ENCODE measurements around the gene CATSPERD. TPM values are rescaled to one million over a fixed set of nuclear protein-coding genes. Genes with fewer than 3 reads are reported as not detected.

The CATSPERD gene
- total RNA-seq, 1 experiment from 2014 or later, result not detected

- no peak overlapping the region for H2AFZ ChIP-seq (ENCODE audit: low read length)
- H3K14ac ChIP-seq (ENCODE audit: insufficient read depth, low read length), result no peak overlapping the region
- H3K4me1 Mint-ChIP-seq, result no peaks in the 10 kb centered on the region
- no peaks in the 10 kb centered on the region for H3K4me1 ChIP-seq (ENCODE audit: insufficient read depth, low read length)
- H4K5ac ChIP-seq (ENCODE audit: insufficient read length, low read depth, low read length), result no peak overlapping the region
- no peak overlapping the region for H2BK12ac ChIP-seq (ENCODE audit: insufficient read length, low read depth, low read length)
- no peak overlapping the region for H2BK20ac ChIP-seq (ENCODE audit: low read depth, low read length, poor library complexity, severe bottlenecking)
- H3K36me3 Mint-ChIP-seq (ENCODE audit: insufficient read depth in 1 of 3, low read depth in 3 of 3), result no peaks in the 10 kb centered on the region
- DNase-seq, result no peak
- no peaks in the 10 kb centered on the region for H3K9me3 ChIP-seq (ENCODE audit: control insufficient read depth, low read depth, low read length)
- no peaks in the 10 kb centered on the region for H3K27me3 ChIP-seq (ENCODE audit: insufficient read depth, low read length)
- H4K20me1 ChIP-seq (ENCODE audit: control insufficient read depth, insufficient read depth, insufficient read length), result no peaks in the 10 kb centered on the region
- H3K23me2 ChIP-seq (ENCODE audit: insufficient read length, low read depth, low read length, poor library complexity, severe bottlenecking), result no peaks in the 10 kb centered on the region
- no peak overlapping the region for H3K23ac ChIP-seq (ENCODE audit: insufficient read length, low read depth, low read length)
- no peak overlapping the region for H3K4me3 Mint-ChIP-seq
- H2BK5ac ChIP-seq (ENCODE audit: insufficient read length, low read length), result no peak overlapping the region
- peak overlapping the region; percentile 70 for H4K8ac ChIP-seq (replicated peaks; ENCODE audit: insufficient read length, low read depth, low read length)
- H3K27ac Mint-ChIP-seq, result peak overlapping the region in 1 of 3 experiments; percentile 57; a peak in 1 of 7 replicates
- H3K9ac ChIP-seq (ENCODE audit: extremely low read depth, insufficient read length, low read length), result no peak overlapping the region
- H3K4ac ChIP-seq (ENCODE audit: low read depth, low read length), result no peak overlapping the region; the same call in 1 of the 2 replicates
- no peak overlapping the region for H3T11ph ChIP-seq (ENCODE audit: low read length)
- H3K27ac ChIP-seq (ENCODE audit: insufficient read length, low read depth, low read length), result no peak overlapping the region
- no peaks in the 10 kb centered on the region for H3K9me3 Mint-ChIP-seq
- H2BK15ac ChIP-seq (ENCODE audit: low read depth, low read length), result no peak overlapping the region
- no peak overlapping the region for H4K91ac ChIP-seq (ENCODE audit: insufficient read length, low read depth, low read length)
- peaks cover 22% of the 10 kb centered on the region for H3K27me3 Mint-ChIP-seq (ENCODE audit: low read depth)
- H3K18ac ChIP-seq (ENCODE audit: insufficient read length, low read depth, low read length), result peak overlapping the region; percentile 95
- no peak overlapping the region for H2AK5ac ChIP-seq (ENCODE audit: insufficient read length, low read length)
- no peak overlapping the region for H3K56ac ChIP-seq (ENCODE audit: insufficient read length, low read depth, low read length)
- no CpG with 5 or more reads among the region's 5 CpGs for WGBS (ENCODE audit: extremely low coverage, insufficient read length, low lambda C conversion rate)
- TF ChIP-seq, protein P1, sequence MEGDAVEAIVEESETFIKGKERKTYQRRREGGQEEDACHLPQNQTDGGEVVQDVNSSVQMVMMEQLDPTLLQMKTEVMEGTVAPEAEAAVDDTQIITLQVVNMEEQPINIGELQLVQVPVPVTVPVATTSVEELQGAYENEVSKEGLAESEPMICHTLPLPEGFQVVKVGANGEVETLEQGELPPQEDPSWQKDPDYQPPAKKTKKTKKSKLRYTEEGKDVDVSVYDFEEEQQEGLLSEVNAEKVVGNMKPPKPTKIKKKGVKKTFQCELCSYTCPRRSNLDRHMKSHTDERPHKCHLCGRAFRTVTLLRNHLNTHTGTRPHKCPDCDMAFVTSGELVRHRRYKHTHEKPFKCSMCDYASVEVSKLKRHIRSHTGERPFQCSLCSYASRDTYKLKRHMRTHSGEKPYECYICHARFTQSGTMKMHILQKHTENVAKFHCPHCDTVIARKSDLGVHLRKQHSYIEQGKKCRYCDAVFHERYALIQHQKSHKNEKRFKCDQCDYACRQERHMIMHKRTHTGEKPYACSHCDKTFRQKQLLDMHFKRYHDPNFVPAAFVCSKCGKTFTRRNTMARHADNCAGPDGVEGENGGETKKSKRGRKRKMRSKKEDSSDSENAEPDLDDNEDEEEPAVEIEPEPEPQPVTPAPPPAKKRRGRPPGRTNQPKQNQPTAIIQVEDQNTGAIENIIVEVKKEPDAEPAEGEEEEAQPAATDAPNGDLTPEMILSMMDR (conservative IDR thresholded peaks at IDR 0.05), result no peak
- no peak overlapping the region for H2BK120ac ChIP-seq (ENCODE audit: low read depth, low read length, poor library complexity, severe bottlenecking)
- no peaks in the 10 kb centered on the region for H3K79me2 ChIP-seq (ENCODE audit: insufficient read depth, low read length)
- H3K79me1 ChIP-seq (ENCODE audit: insufficient read depth, low read depth, low read length, poor library complexity, severe bottlenecking), result no peaks in the 10 kb centered on the region
- H3K4me2 ChIP-seq (ENCODE audit: insufficient read depth, insufficient read length, low read length), result no peak overlapping the region
These were observed 52.8 kb downstream of the CATSPERD start for GRCh38 chr19:5773276-5773675.

Data from H9 (cell line).